T-cell (primary cell): ENCODE data around the gene AGER. TPM values are rescaled to one million over a fixed set of nuclear protein-coding genes. Genes with fewer than 3 reads are reported as not detected.
"Not testable (repeated sequence)": the region's sequence is repeated elsewhere in the genome, so short reads cannot be mapped to it uniquely, and the experiment has no call there.

Experiments used
- ATAC-seq, 4 experiments: fragments of 200-7000 bp in 3 of 4; fragments of 150-1000 bp in 1 of 4; cut with Tn5 transposase; replicated peaks in 1 of 4; 1 replicate in 3 of 4; 2 replicates in 1 of 4; pipeline ENCODE4 v1.10.0; 2021; ENCODE audit warnings: moderate library complexity in 3 of 4, mild to moderate bottlenecking in 2 of 4, moderate number of reproducible peaks in 1 of 4
- CTCF ChIA-PET, 2 donors: fragments of 300-600 bp; sonication (Branson Sonifier 250); formaldehyde crosslinking; loops; one replicate each; lab custom pipeline; 2022; ENCODE audit warnings: antibody characterized with exemption in 2 of 2; lab: Charles Lee
- POLR2A ChIA-PET, 2 donors: fragments of 300-600 bp; sonication (Branson Sonifier 250); formaldehyde crosslinking; loops; one replicate each; lab custom pipeline; 2022; ENCODE audit warnings: antibody characterized with exemption in 2 of 2; lab: Charles Lee
- DNase-seq, 35 experiments: peaks; one replicate each; pipeline versions ENCODE4 v3.0.0 to v3.0.0-alpha.2; 2013 to 2023
- H3K27ac ChIP-seq: one replicate; pipeline ENCODE4 v1.5.1; 2013; ENCODE audit warnings: low read length
- H3K27me3 ChIP-seq, 2 experiments: replicated peaks in 1 of 2; 1 replicate in 1 of 2; 2 replicates in 1 of 2; pipeline versions ENCODE4 v1.6.1 to v1.7.0; 2013; ENCODE audit warnings: low read length in 1 of 2, mixed read lengths in 1 of 2; ENCODE audit not compliant: control insufficient read depth in 2 of 2, insufficient read depth in 2 of 2; ENCODE audit errors: extremely low read depth in 1 of 2
- H3K36me3 ChIP-seq, 2 donors: 1 replicate in 1 of 2; 2 replicates in 1 of 2; pipeline versions ENCODE4 v1.6.1 to v1.7.0; 2013; ENCODE audit warnings: low read length in 1 of 2; ENCODE audit not compliant: control insufficient read depth in 2 of 2, insufficient read depth in 1 of 2; ENCODE audit errors: extremely low read depth in 1 of 2
- H3K4me1 ChIP-seq, 2 experiments: 1 replicate in 1 of 2; 2 replicates in 1 of 2; pipeline versions ENCODE4 v1.6.1 to v1.7.0; 2013; ENCODE audit warnings: low read length in 2 of 2, mixed read lengths in 1 of 2; ENCODE audit not compliant: insufficient read depth in 2 of 2, control insufficient read depth in 1 of 2; ENCODE audit errors: extremely low read depth in 1 of 2
- H3K4me3 ChIP-seq, 2 donors: 1 replicate in 1 of 2; 2 replicates in 1 of 2; pipeline versions ENCODE4 v1.5.1 to v1.7.0; 2013; ENCODE audit warnings: mild to moderate bottlenecking in 2 of 2, low read length in 1 of 2, moderate library complexity in 1 of 2; ENCODE audit not compliant: control insufficient read depth in 1 of 2; ENCODE audit errors: extremely low read depth in 1 of 2
- H3K9me3 ChIP-seq: 2 replicates; pipeline ENCODE4 v1.7.0; 2013
- H3K27ac Mint-ChIP-seq, 2 donors: one replicate each; pipeline ENCODE4 v1.8.0; 2020 to 2021; ENCODE audit warnings: mild to moderate bottlenecking in 2 of 2, mixed read lengths in 2 of 2
- H3K27me3 Mint-ChIP-seq, 2 donors: one replicate each; pipeline ENCODE4 v1.8.0; 2021 to 2022; ENCODE audit warnings: mixed read lengths in 2 of 2
- H3K36me3 Mint-ChIP-seq: one replicate; pipeline ENCODE4 v1.8.0; 2021; ENCODE audit warnings: mixed read lengths
- H3K4me1 Mint-ChIP-seq, 3 donors: one replicate each; pipeline ENCODE4 v1.8.0; 2020 to 2022; ENCODE audit warnings: mixed read lengths in 3 of 3, mild to moderate bottlenecking in 1 of 3
- H3K4me3 Mint-ChIP-seq, 3 donors: one replicate each; pipeline ENCODE4 v1.8.0; 2020 to 2022; ENCODE audit warnings: mild to moderate bottlenecking in 3 of 3, mixed read lengths in 3 of 3, moderate library complexity in 3 of 3
- H3K9me3 Mint-ChIP-seq, 3 donors: one replicate each; pipeline ENCODE4 v1.8.0; 2020 to 2022; ENCODE audit warnings: mixed read lengths in 3 of 3
- WGBS: methylation state at CpG from one replicate; pipeline ENCODE4 v1.1.5; 2013; ENCODE audit warnings: missing lambda C conversion rate; ENCODE audit not compliant: insufficient coverage; 5-methylcytosine and 5-hydroxymethylcytosine counted together
- total RNA-seq, 35 experiments: library from RNA in 6 of 35; stranded (reverse) in 6 of 35; fragments of 120-200 nt in 1 of 35; gene quantifications; one replicate each; pipeline versions ENCODE4 v1.2.1 to v1.2.4 and lab custom pipeline; 2013 to 2026

AGER gene
- total RNA-seq, 5 donors from 2014 or later (not counting 1 experiment from before 2014, with no cell fraction given), result 42.6 to 81.4 (median 67.7) TPM

GRCh38 chr6:32189069-32189741 lies 5.2 kb upstream of the AGER start:
- Histone ChIP-seq H3K9me3 (no peaks in the 10 kb centered on the region), H3K4me1 (peaks cover 23 to 70% of the 10 kb centered on the region in 2 experiments), H3K27ac (peak overlapping the region; percentile 93), H3K36me3 (peaks cover 1 to 40% of the 10 kb centered on the region in 2 donors), H3K4me3 (peak overlapping the region; percentile 93 to 95), H3K27me3 (no peaks in the 10 kb centered on the region)
- Mint-ChIP-seq H3K9me3 (no peaks in the 10 kb centered on the region), H3K4me3 (peak overlapping the region; percentile 91 to 97 (median 95)), H3K36me3 (peaks cover 46% of the 10 kb centered on the region), H3K27me3 (no peaks in the 10 kb centered on the region), H3K4me1 (peaks cover 52 to 63% (median 59%) of the 10 kb centered on the region in 3 donors), H3K27ac (peak overlapping the region; percentile 95 to 98)
- DNase-seq (no peak), ATAC-seq (no peak)
- WGBS, result 2% methylated on average over 10 of the region's 10 CpGs
- ChIA-PET POLR2A (no interaction called here), CTCF (no interaction called here)

- H3K4me3 Mint-ChIP-seq, result peak overlapping the region; percentile 91 to 97 (median 95)
- H3K36me3 Mint-ChIP-seq, result peaks cover 46% of the 10 kb centered on the region
- Histone ChIP-seq H3K4me1 (peaks cover 17 to 69% of the 10 kb centered on the region in 2 experiments), H3K9me3 (no peaks in the 10 kb centered on the region), H3K27ac (peak overlapping the region; percentile 93), H3K27me3 (no peaks in the 10 kb centered on the region), H3K4me3 (peak overlapping the region; percentile 93 to 95), H3K36me3 (peaks cover 4 to 45% of the 10 kb centered on the region in 2 donors)
- H3K27me3 Mint-ChIP-seq, result no peaks in the 10 kb centered on the region
- peaks cover 48 to 61% (median 52%) of the 10 kb centered on the region in 3 donors for H3K4me1 Mint-ChIP-seq
- DNase-seq, result no peak
- WGBS, result 57% methylated on average over 10 of the region's 13 CpGs
- no peaks in the 10 kb centered on the region for H3K9me3 Mint-ChIP-seq
- ChIA-PET CTCF (no interaction called here), POLR2A (no interaction called here)
- ATAC-seq, result no peak
- H3K27ac Mint-ChIP-seq, result peak overlapping the region; percentile 95 to 98
Observed at GRCh38 chr6:32188381-32189068, 4.5 kb upstream of the AGER start.

- peaks cover 48 to 59% (median 48%) of the 10 kb centered on the region in 3 donors for H3K4me1 Mint-ChIP-seq
- CTCF ChIA-PET, H3K27me3 Mint-ChIP-seq, H3K9me3 Mint-ChIP-seq, H3K27me3 ChIP-seq, DNase-seq, H3K9me3 ChIP-seq, ATAC-seq: not testable (repeated sequence)
- Histone ChIP-seq H3K4me1 (peaks cover 14 to 69% of the 10 kb centered on the region in 2 experiments), H3K27ac (peak overlapping the region; percentile 93), H3K36me3 (peaks cover 4 to 52% of the 10 kb centered on the region in 2 donors), H3K4me3 (peak overlapping the region in 1 of 2 donors; percentile 95)
- H3K4me3 Mint-ChIP-seq, result peak overlapping the region; percentile 55 to 97 (median 91)
- H3K27ac Mint-ChIP-seq, result peak overlapping the region; percentile 95 to 98
- 90% methylated on average over 8 of the region's 18 CpGs for WGBS
- H3K36me3 Mint-ChIP-seq, result peaks cover 46% of the 10 kb centered on the region
- POLR2A ChIA-PET, result interaction anchor here in 1 of 2 donors (0.6 kb wide), 1 partner anchor 1319 kb away, joined by 5 read pairs; no protein-coding TSS in a partner anchor
Observed at GRCh38 chr6:32187725-32188380, 3.8 kb upstream of the AGER start.

- no peaks in the 10 kb centered on the region for H3K9me3 Mint-ChIP-seq
- peaks cover 46% of the 10 kb centered on the region for H3K36me3 Mint-ChIP-seq
- ChIA-PET POLR2A (interaction anchor here in 1 of 2 donors (0.6 kb wide), 1 partner anchor 1320 kb away, joined by 5 read pairs; no protein-coding TSS in a partner anchor), CTCF (no interaction called here)
- peaks cover 51 to 62% (median 52%) of the 10 kb centered on the region in 3 donors for H3K4me1 Mint-ChIP-seq
- H3K27ac Mint-ChIP-seq, result peak overlapping the region; percentile 95 to 98
- Histone ChIP-seq H3K27me3 (no peaks in the 10 kb centered on the region), H3K4me3 (peak overlapping the region in 1 of 2 donors; percentile 2), H3K9me3 (no peaks in the 10 kb centered on the region), H3K36me3 (peaks cover 4 to 59% of the 10 kb centered on the region in 2 donors), H3K27ac (peak overlapping the region; percentile 75), H3K4me1 (peaks cover 14 to 73% of the 10 kb centered on the region in 2 experiments)
- ATAC-seq (no peak), DNase-seq (no peak)
- H3K27me3 Mint-ChIP-seq, result no peaks in the 10 kb centered on the region
- 23% methylated on average over 4 of the region's 12 CpGs for WGBS
- H3K4me3 Mint-ChIP-seq, result peak overlapping the region; percentile 49 to 97 (median 55)
Observed at GRCh38 chr6:32187009-32187709, 3.1 kb upstream of the AGER start.

- DNase-seq, H3K27me3 ChIP-seq, H3K4me3 ChIP-seq, H3K9me3 Mint-ChIP-seq, H3K27me3 Mint-ChIP-seq, CTCF ChIA-PET, POLR2A ChIA-PET, H3K9me3 ChIP-seq, ATAC-seq: not testable (repeated sequence)
- H3K4me1 ChIP-seq, result peaks cover 14 to 75% of the 10 kb centered on the region in 2 experiments
- H3K36me3 ChIP-seq, result peaks cover 4 to 65% of the 10 kb centered on the region in 2 donors
- peak overlapping the region; percentile 49 to 97 (median 55) for H3K4me3 Mint-ChIP-seq
- peaks cover 54 to 65% (median 54%) of the 10 kb centered on the region in 3 donors for H3K4me1 Mint-ChIP-seq
- peaks cover 41% of the 10 kb centered on the region for H3K36me3 Mint-ChIP-seq
- WGBS, result 70% methylated on average over 2 of the region's 10 CpGs
- H3K27ac Mint-ChIP-seq, result peak overlapping the region; percentile 95 to 98
- peak overlapping the region; percentile 75 for H3K27ac ChIP-seq
Observed at GRCh38 chr6:32186151-32186840, 2.2 kb upstream of the AGER start.
